ENCODE data around the gene TGM2.

DNA sequence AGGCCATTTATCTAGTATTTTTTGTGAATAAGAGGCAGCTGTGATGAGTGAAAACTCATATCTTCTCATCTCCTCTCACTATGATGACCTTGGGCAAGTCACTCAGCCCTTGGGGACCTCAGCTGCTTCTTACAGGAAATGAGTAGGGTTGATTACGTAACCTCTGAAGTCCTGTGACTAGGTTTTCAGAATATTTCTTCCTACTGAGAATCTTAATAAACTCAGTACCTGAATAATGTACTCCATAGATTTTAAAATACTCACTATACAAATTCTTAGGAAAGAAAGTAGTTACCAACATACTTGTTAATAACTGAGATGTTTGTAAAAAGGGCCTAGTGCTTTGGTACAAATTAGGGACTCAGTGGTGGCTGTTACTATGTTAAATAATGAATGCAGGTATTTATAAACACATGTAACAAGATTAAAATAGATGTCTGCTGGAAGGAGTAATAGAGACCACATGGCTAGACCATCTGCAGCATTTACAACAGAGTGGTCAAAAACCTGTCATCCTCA lies 70.6 kb downstream of the TGM2 start:
- TF ChIP-seq, protein P1, sequence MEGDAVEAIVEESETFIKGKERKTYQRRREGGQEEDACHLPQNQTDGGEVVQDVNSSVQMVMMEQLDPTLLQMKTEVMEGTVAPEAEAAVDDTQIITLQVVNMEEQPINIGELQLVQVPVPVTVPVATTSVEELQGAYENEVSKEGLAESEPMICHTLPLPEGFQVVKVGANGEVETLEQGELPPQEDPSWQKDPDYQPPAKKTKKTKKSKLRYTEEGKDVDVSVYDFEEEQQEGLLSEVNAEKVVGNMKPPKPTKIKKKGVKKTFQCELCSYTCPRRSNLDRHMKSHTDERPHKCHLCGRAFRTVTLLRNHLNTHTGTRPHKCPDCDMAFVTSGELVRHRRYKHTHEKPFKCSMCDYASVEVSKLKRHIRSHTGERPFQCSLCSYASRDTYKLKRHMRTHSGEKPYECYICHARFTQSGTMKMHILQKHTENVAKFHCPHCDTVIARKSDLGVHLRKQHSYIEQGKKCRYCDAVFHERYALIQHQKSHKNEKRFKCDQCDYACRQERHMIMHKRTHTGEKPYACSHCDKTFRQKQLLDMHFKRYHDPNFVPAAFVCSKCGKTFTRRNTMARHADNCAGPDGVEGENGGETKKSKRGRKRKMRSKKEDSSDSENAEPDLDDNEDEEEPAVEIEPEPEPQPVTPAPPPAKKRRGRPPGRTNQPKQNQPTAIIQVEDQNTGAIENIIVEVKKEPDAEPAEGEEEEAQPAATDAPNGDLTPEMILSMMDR (IDR thresholded peaks at IDR 0.05), result no peak
- peak; percentile 45 to 46 for TF ChIP-seq POLR2AphosphoS5 (IDR thresholded peaks at IDR 0.05)
- no peak for TF ChIP-seq POLR2A (IDR thresholded peaks at IDR 0.05; ENCODE audit: low read depth)

All from esophagus muscularis mucosa (tissue), 3 donors.